SK-N-SH treated with all-trans-retinoic acid at 6 μM for 48 hours (cell line): ENCODE data around the gene ZSWIM9.

Source experiments
- PPARA ChIP-seq: fragments of 250-450 bp; sonication (Bioruptor Pico); IDR thresholded peaks from 2 replicates; pipeline ENCODE4 v1.5.0; 2020; ENCODE audit warnings: mild to moderate bottlenecking, borderline replicate concordance
- TCF4 ChIP-seq: fragments of 250-450 bp; sonication (Bioruptor Pico); IDR thresholded peaks from 2 replicates; pipeline ENCODE4 v1.8.0; 2021; ENCODE audit warnings: mild to moderate bottlenecking, moderate library complexity, borderline replicate concordance
- ZC3H10 ChIP-seq: fragments of 250-450 bp; sonication (Bioruptor Pico); IDR thresholded peaks from 2 replicates; pipeline ENCODE4 v1.5.1; 2021; ENCODE audit warnings: mild to moderate bottlenecking, moderate library complexity
- ZFP3 ChIP-seq: fragments of 250-450 bp; sonication (Bioruptor Pico); IDR thresholded peaks from 2 replicates; pipeline ENCODE4 v1.5.0; 2020; ENCODE audit warnings: mild to moderate bottlenecking, moderate library complexity
- ZFP30 ChIP-seq: fragments of 450-650 bp; formaldehyde crosslinking; IDR thresholded peaks from 2 replicates; pipeline ENCODE4 v1.5.0; 2022; ENCODE audit warnings: mild to moderate bottlenecking, moderate library complexity
- ZNF70 ChIP-seq: fragments of 450-650 bp; formaldehyde crosslinking; IDR thresholded peaks from 2 replicates; pipeline ENCODE4 v1.5.0; 2020; ENCODE audit warnings: mild to moderate bottlenecking, moderate library complexity
- TF ChIP-seq, protein P1 (sequence below): fragments of 250-450 bp; sonication (Bioruptor Pico); IDR thresholded peaks from 2 replicates; pipeline ENCODE4 v1.5.1; 2020; ENCODE audit warnings: low read depth, mild to moderate bottlenecking, moderate library complexity

DNA sequence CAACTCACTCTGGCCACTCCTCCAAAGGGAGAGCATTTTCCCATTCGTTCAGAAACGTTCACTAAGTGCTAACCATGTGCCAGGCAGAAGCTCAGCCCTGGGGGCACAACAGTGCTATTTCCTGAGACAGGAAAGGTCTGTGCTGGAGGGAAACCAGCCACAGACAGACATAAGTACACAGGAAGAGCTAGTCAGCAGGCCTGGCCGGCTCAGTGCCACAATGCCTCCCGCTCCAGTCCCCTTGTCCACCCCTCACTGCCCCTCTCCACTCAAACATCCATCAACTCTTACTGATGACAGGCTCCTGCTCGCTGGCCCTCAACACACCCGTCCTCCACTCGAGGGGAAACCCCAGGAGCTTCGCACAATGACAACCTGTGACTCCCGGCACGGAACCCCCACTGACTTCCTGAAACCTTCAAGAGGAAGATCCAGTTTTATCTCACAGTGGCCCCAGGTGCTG is 48.5 kb upstream of the ZSWIM9 start:
- TF ChIP-seq ZFP30 (CRISPR knock-in tag) = no peak
- TF ChIP-seq, protein P1, sequence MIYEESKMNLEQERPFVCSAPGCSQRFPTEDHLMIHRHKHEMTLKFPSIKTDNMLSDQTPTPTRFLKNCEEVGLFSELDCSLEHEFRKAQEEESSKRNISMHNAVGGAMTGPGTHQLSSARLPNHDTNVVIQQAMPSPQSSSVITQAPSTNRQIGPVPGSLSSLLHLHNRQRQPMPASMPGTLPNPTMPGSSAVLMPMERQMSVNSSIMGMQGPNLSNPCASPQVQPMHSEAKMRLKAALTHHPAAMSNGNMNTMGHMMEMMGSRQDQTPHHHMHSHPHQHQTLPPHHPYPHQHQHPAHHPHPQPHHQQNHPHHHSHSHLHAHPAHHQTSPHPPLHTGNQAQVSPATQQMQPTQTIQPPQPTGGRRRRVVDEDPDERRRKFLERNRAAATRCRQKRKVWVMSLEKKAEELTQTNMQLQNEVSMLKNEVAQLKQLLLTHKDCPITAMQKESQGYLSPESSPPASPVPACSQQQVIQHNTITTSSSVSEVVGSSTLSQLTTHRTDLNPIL = no peak
- no peak for TF ChIP-seq PPARA
- no peak for TF ChIP-seq ZC3H10 (CRISPR knock-in tag)
- no peak for TF ChIP-seq TCF4 (CRISPR knock-in tag)
- no peak for TF ChIP-seq ZNF70 (CRISPR knock-in tag)
- TF ChIP-seq ZFP3 (CRISPR knock-in tag) = no peak
